H1 (cell line): ENCODE results near the gene ST8SIA2.

ENCODE experiments used
- EP300 ChIP-seq, 2 experiments: IDR thresholded peaks; 1 replicate in 1 of 2; 2 replicates in 1 of 2; pipeline ENCODE4 v1.6.1; 2011 to 2012; ENCODE audit warnings: low read depth in 2 of 2, low read length in 2 of 2, mild to moderate bottlenecking in 2 of 2, borderline replicate concordance in 1 of 2, inconsistent platforms in 1 of 2, moderate library complexity in 1 of 2
- EZH2 ChIP-seq: fragments of 200-600 bp; sonication (generic); IDR thresholded peaks from 2 replicates; pipeline ENCODE4 v1.7.1; 2012; ENCODE audit warnings: low read depth, mild to moderate bottlenecking, moderate library complexity, low read length, inconsistent platforms; ENCODE audit not compliant: severe bottlenecking
- GTF2F1 ChIP-seq: IDR thresholded peaks from 2 replicates; pipeline ENCODE4 v1.6.1; 2012; ENCODE audit warnings: low read depth, low read length, improper control_type of control experiment, borderline replicate concordance
- POLR2A ChIP-seq, 2 experiments: IDR thresholded peaks; 1 replicate in 1 of 2; 2 replicates in 1 of 2; pipeline ENCODE4 v1.6.1; 2011; ENCODE audit warnings: low read depth in 2 of 2, low read length in 2 of 2, mild to moderate bottlenecking in 2 of 2; ENCODE audit errors: control extremely low read depth in 1 of 2
- POLR2AphosphoS5 ChIP-seq: IDR thresholded peaks from 2 replicates; pipeline ENCODE4 v1.6.1; 2011; ENCODE audit warnings: low read depth, low read length
- RFX5 ChIP-seq: IDR thresholded peaks from 2 replicates; pipeline ENCODE4 v1.6.1; 2011; ENCODE audit warnings: low read depth, low read length, improper control_type of control experiment, borderline replicate concordance
- SRF ChIP-seq: IDR thresholded peaks from 2 replicates; pipeline ENCODE4 v1.6.1; 2011; ENCODE audit warnings: mild to moderate bottlenecking, low read depth, low read length, moderate library complexity
- TAF1 ChIP-seq: IDR thresholded peaks from 2 replicates; pipeline ENCODE4 v1.6.1; 2011; ENCODE audit warnings: mild to moderate bottlenecking, low read depth, low read length
- ZNF274 ChIP-seq: IDR thresholded peaks from 2 replicates; pipeline ENCODE4 v1.7.0; 2012; ENCODE audit warnings: low read length, borderline replicate concordance; ENCODE audit errors: extremely low read depth
- TF ChIP-seq, protein P1 (sequence below), 3 experiments: IDR thresholded peaks; 1 replicate in 2 of 3; 2 replicates in 1 of 3; pipeline versions ENCODE4 v1.5.1 to v1.6.1; 2011; ENCODE audit warnings: low read length in 3 of 3, mild to moderate bottlenecking in 3 of 3, inconsistent platforms in 2 of 3, low read depth in 1 of 3, moderate library complexity in 1 of 3; ENCODE audit not compliant: insufficient read depth in 1 of 3; ENCODE audit errors: control extremely low read depth in 1 of 3
- TF ChIP-seq, protein P2 (sequence below): IDR thresholded peaks from 2 replicates; pipeline ENCODE4 v1.6.1; 2011; ENCODE audit warnings: low read length, improper control_type of control experiment
- TF ChIP-seq, protein P3 (sequence below): IDR thresholded peaks from 2 replicates; pipeline ENCODE4 v1.6.1; 2011; ENCODE audit warnings: low read depth, mild to moderate bottlenecking, low read length; ENCODE audit not compliant: insufficient read depth

DNA sequence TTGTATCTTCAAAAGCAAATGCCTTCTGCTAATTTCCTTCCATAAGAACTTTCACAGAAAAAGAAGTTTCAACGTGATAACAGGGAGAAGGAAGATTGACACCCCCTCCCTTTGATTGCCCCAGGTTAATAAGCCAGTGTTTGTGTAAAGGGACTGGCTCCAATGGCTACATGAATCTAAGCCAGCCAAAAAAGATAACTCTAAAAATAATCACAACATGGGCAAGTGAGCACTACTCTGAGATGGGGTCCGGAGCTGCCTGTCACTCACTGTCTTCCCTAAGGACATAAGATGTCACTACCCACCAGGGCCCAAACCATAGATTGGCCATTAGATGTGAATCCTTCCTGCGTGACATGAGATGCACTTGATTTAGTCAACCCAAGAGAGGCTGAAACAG lies 17.6 kb upstream of the ST8SIA2 start:
- TF ChIP-seq, protein P1, sequence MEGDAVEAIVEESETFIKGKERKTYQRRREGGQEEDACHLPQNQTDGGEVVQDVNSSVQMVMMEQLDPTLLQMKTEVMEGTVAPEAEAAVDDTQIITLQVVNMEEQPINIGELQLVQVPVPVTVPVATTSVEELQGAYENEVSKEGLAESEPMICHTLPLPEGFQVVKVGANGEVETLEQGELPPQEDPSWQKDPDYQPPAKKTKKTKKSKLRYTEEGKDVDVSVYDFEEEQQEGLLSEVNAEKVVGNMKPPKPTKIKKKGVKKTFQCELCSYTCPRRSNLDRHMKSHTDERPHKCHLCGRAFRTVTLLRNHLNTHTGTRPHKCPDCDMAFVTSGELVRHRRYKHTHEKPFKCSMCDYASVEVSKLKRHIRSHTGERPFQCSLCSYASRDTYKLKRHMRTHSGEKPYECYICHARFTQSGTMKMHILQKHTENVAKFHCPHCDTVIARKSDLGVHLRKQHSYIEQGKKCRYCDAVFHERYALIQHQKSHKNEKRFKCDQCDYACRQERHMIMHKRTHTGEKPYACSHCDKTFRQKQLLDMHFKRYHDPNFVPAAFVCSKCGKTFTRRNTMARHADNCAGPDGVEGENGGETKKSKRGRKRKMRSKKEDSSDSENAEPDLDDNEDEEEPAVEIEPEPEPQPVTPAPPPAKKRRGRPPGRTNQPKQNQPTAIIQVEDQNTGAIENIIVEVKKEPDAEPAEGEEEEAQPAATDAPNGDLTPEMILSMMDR (IDR thresholded peaks at IDR 0.05; ENCODE audit: control extremely low read depth in 1 of 3, insufficient read depth in 1 of 3, low read depth in 1 of 3, low read length in 3 of 3), result no peak
- TF ChIP-seq RFX5 (no peak), POLR2AphosphoS5 (no peak), ZNF274 (no peak), GTF2F1 (no peak), SRF (no peak), POLR2A (IDR thresholded peaks at IDR 0.05; ENCODE audit: control extremely low read depth in 1 of 2, low read depth in 2 of 2, low read length in 2 of 2) (no peak), TAF1 (no peak), EP300 (IDR thresholded peaks at IDR 0.05; ENCODE audit: borderline replicate concordance in 1 of 2, low read depth in 2 of 2, low read length in 2 of 2) (no peak), EZH2 (no peak)
- TF ChIP-seq, protein P2, sequence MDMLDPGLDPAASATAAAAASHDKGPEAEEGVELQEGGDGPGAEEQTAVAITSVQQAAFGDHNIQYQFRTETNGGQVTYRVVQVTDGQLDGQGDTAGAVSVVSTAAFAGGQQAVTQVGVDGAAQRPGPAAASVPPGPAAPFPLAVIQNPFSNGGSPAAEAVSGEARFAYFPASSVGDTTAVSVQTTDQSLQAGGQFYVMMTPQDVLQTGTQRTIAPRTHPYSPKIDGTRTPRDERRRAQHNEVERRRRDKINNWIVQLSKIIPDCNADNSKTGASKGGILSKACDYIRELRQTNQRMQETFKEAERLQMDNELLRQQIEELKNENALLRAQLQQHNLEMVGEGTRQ, result no peak
- TF ChIP-seq, protein P3, sequence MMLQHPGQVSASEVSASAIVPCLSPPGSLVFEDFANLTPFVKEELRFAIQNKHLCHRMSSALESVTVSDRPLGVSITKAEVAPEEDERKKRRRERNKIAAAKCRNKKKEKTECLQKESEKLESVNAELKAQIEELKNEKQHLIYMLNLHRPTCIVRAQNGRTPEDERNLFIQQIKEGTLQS, result no peak
